AG09319 (cell line): ENCODE measurements around the gene PSME2.

Experiments used
- DNase-seq: peaks from one replicate; pipeline ENCODE4 v3.0.0-alpha.2; 2010; ENCODE audit warnings: low read depth; ENCODE audit errors: extremely low read depth
- TF ChIP-seq, protein P1 (sequence below): IDR thresholded peaks from 2 replicates; pipeline ENCODE4 v1.5.1; 2011; ENCODE audit warnings: low read depth, mild to moderate bottlenecking, inconsistent platforms, low read length, moderate library complexity

Gene PSME2

DNA sequence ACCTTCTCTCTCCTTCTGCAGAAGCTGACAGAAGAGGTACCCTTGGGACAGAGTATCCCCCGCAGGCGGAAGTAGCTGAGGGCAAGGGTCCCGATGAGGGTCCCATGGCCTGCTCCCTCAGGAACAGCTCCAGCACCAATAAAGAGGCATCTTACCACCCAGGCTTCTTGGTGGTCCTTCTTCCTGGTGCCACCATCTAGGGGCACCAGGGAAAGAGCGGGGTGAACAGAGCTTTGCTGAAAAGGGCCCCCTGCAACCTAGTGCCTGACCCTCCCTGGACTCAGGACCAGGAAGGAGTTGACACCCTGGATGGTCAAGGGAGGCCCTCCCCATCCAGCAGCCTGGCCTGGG, 14.1 kb upstream of the PSME2 start:
- TF ChIP-seq, protein P1, sequence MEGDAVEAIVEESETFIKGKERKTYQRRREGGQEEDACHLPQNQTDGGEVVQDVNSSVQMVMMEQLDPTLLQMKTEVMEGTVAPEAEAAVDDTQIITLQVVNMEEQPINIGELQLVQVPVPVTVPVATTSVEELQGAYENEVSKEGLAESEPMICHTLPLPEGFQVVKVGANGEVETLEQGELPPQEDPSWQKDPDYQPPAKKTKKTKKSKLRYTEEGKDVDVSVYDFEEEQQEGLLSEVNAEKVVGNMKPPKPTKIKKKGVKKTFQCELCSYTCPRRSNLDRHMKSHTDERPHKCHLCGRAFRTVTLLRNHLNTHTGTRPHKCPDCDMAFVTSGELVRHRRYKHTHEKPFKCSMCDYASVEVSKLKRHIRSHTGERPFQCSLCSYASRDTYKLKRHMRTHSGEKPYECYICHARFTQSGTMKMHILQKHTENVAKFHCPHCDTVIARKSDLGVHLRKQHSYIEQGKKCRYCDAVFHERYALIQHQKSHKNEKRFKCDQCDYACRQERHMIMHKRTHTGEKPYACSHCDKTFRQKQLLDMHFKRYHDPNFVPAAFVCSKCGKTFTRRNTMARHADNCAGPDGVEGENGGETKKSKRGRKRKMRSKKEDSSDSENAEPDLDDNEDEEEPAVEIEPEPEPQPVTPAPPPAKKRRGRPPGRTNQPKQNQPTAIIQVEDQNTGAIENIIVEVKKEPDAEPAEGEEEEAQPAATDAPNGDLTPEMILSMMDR, result no peak
- no peak for DNase-seq

DNA sequence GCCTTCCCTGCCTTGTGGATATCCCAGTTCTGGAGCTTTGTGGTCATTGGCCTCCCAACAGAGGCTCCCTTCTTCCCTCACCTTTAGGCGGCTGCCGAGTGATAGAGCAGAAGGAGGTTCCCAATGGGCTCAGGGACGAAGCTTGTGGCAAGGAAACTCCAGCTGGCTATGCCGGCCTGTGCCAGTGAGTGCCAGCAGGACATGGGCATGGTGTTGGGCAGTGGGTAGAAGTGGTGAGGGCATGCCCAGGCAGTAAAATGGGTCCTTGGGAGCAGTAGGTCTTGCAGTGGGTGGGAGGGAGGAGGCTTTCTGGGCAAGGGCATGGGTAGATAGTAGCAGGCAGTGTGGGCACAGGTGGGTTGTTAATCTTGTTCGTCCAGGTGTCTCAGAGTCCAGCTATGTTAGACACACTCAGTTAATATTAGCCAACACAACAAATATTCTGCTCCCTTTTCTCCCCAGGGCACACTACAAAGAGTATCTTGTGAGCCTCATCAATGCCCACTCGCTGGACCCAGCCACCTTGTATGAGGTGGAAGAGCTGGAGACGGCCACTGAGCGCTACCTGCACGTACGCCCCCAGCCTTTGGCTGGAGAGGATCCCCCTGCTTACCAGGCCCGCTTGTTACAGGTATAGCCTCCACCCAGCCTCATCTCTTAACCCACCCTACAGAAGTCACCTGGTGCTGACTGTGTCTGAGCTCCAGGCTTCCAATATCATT, 13.5 kb upstream of the PSME2 start:
- TF ChIP-seq, protein P1, result no peak
- DNase-seq, result no peak

DNA sequence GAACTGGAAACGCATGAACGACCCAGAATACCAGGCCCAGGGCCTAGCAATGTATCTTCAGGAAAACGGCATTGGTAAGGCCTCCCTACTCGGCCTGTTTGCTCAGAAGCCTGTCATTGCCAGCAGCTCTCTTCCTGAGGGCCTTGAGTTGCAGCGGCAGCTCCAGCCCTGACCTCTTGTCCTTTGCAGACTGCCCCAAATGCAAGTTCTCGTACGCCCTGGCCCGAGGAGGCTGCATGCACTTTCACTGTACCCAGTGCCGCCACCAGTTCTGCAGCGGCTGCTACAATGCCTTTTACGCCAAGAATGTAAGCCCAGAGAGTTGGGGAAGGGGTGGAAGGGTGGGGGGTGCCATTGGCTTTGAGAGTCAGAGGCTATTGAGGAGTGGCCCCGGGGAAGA, 10.9 kb upstream of the PSME2 start:
- TF ChIP-seq, protein P1, result no peak
- no peak for DNase-seq

DNA sequence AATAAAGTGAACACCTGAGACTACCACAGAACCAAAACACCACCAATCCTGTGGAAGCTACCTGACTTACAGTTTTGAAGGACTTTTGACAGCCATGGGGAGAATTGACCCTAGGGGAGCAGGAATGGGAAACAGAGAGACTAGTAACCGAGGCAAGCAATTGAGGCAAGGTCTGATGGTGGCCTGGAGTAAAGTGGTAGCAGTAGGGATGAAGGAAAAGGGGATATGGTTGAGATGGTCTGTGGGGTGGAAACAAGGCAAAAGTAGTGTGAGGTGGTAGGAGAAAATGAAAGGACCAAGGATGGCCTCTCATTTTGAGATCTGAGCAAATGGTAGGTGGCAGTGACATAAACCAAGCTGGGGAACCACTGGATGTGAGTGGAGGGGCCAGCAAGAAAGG, 10.4 kb upstream of the PSME2 start:
- TF ChIP-seq, protein P1, result no peak
- DNase-seq, result no peak

DNA sequence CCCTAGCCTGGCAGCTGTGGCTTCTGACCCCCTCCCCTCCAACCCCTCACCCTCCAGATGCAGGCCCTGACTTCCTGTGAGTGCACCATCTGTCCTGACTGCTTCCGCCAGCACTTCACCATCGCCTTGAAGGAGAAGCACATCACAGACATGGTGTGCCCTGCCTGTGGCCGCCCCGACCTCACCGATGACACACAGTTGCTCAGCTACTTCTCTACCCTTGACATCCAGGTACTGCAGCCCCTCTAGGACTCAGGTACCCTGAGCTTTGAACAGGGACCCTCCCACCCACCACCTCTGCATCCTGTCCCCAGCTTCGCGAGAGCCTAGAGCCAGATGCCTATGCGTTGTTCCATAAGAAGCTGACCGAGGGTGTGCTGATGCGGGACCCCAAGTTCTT, 8.7 kb upstream of the PSME2 start:
- no peak for DNase-seq
- TF ChIP-seq, protein P1, result no peak

DNA sequence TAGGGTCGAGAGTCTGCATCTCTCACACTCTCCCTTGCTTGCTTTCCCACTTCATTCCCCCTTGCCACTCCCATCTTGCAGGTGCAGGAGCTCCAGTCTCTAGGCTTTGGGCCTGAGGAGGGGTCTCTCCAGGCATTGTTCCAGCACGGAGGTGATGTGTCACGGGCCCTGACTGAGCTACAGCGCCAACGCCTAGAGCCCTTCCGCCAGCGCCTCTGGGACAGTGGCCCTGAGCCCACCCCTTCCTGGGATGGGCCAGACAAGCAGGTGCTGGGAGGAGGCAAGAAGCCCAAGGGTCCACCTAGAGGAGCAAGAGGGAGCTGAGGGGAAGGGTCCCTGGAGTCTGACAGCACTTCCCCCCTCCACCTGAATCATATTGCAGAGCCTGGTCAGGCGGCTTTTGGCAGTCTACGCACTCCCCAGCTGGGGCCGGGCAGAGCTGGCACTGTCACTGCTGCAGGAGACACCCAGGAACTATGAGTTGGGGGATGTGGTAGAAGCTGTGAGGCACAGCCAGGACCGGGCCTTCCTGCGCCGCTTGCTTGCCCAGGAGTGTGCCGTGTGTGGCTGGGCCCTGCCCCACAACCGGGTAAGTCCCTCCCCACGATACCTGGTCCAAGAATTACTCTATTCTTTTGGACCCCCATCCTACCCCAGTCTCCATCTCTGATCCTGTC, 5.1 kb upstream of the PSME2 start:
- DNase-seq, result no peak
- TF ChIP-seq, protein P1, result no peak

DNA sequence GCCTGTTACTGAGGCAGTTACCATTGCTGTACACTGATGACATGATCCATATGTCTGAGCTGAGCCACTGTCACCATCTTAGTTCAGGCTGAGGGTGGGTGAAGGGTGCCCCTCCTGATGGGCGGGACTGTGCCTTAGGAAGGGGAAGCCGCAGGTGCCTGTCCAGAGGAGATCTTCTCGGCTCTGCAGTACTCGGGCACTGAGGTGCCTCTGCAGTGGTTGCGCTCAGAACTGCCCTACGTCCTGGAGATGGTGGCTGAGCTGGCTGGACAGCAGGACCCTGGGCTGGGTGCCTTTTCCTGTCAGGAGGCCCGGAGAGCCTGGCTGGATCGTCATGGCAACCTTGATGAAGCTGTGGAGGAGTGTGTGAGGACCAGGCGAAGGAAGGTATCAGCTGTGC, 4.6 kb upstream of the PSME2 start:
- no peak for DNase-seq
- TF ChIP-seq, protein P1, result no peak
